K562 (cell line): Measurements from ENCODE around the gene MAST4.

Source experiments
- ARNT ChIP-seq, 2 experiments: fragments of 450-650 bp; IDR thresholded peaks; 2 replicates each; pipeline ENCODE4 v1.6.1; 2016; ENCODE audit warnings: mild to moderate bottlenecking in 1 of 2
- CCAR2 ChIP-seq: fragments of 200-400 bp; formaldehyde crosslinking; IDR thresholded peaks from 2 replicates; pipeline ENCODE4 v1.6.1; 2017; ENCODE audit warnings: mild to moderate bottlenecking, low read depth, low read length
- CTCF ChIP-seq, 3 experiments: IDR thresholded peaks in 2 of 3; conservative IDR thresholded peaks in 1 of 3; 2 replicates each; pipeline ENCODE4 v1.5.1; 2011 to 2012; ENCODE audit warnings: low read length in 3 of 3, mild to moderate bottlenecking in 3 of 3, control low read depth in 2 of 3, improper control_type of control experiment in 1 of 3, inconsistent platforms in 1 of 3, low read depth in 1 of 3, mixed read lengths in 1 of 3, moderate library complexity in 1 of 3; ENCODE audit not compliant: insufficient read depth in 2 of 3
- IRF2 ChIP-seq: sonication (generic); formaldehyde crosslinking; IDR thresholded peaks from 2 replicates; pipeline ENCODE4 v1.8.1; 2022; ENCODE audit warnings: mild to moderate bottlenecking, missing genetic modification reagents
- MBD2 ChIP-seq: sonication (generic); IDR thresholded peaks from 2 replicates; pipeline ENCODE4 v1.6.1; 2016; ENCODE audit warnings: low read depth, borderline replicate concordance
- RAD21 ChIP-seq, 2 experiments: fragments of 250-450 bp in 1 of 2; fragments of 450-650 bp in 1 of 2; sonication (Bioruptor Pico) in 1 of 2; formaldehyde crosslinking in 1 of 2; IDR thresholded peaks in 1 of 2; conservative IDR thresholded peaks in 1 of 2; 2 replicates each; pipeline versions ENCODE4 v1.4.0 to v1.8.0; 2020 to 2022; ENCODE audit warnings: mild to moderate bottlenecking in 2 of 2, moderate library complexity in 1 of 2
- SRF ChIP-seq, 2 experiments: fragments of 250-450, 450-650 bp in 1 of 2; sonication (Bioruptor Pico) in 1 of 2; sonication (generic) in 1 of 2; formaldehyde crosslinking; IDR thresholded peaks; 2 replicates each; pipeline versions ENCODE4 v1.5.0 to v1.5.1; 2020 to 2022; ENCODE audit warnings: mild to moderate bottlenecking in 1 of 2, missing genetic modification reagents in 1 of 2
- ZNF124 ChIP-seq: sonication (generic); formaldehyde crosslinking; IDR thresholded peaks from 2 replicates; pipeline ENCODE4 v1.8.1; 2022; ENCODE audit warnings: missing genetic modification reagents
- TF ChIP-seq, protein P1 (sequence below): sonication (generic); formaldehyde crosslinking; IDR thresholded peaks from 2 replicates; pipeline ENCODE4 v1.5.0; 2020; ENCODE audit warnings: missing genetic modification reagents
- TF ChIP-seq, protein P2 (sequence below): fragments of 250-450 bp; sonication (Bioruptor Pico); IDR thresholded peaks from 2 replicates; pipeline ENCODE4 v1.4.0; 2020; ENCODE audit warnings: mild to moderate bottlenecking, moderate library complexity

- TF ChIP-seq RAD21 (CRISPR knock-in tag; conservative IDR thresholded peaks at IDR 0.05 in 1 of 2, IDR thresholded peaks at IDR 0.05 in 1 of 2) = no peak
- TF ChIP-seq ZNF124 (CRISPR knock-in tag) = no peak
- TF ChIP-seq, protein P1, sequence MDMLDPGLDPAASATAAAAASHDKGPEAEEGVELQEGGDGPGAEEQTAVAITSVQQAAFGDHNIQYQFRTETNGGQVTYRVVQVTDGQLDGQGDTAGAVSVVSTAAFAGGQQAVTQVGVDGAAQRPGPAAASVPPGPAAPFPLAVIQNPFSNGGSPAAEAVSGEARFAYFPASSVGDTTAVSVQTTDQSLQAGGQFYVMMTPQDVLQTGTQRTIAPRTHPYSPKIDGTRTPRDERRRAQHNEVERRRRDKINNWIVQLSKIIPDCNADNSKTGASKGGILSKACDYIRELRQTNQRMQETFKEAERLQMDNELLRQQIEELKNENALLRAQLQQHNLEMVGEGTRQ (CRISPR knock-in tag) = no peak
- no peak for TF ChIP-seq IRF2 (CRISPR knock-in tag)
- TF ChIP-seq CCAR2 = no peak
- no peak for TF ChIP-seq SRF (CRISPR knock-in tag; IDR thresholded peaks at IDR 0.05)
- no peak for TF ChIP-seq MBD2
- TF ChIP-seq, protein P2, sequence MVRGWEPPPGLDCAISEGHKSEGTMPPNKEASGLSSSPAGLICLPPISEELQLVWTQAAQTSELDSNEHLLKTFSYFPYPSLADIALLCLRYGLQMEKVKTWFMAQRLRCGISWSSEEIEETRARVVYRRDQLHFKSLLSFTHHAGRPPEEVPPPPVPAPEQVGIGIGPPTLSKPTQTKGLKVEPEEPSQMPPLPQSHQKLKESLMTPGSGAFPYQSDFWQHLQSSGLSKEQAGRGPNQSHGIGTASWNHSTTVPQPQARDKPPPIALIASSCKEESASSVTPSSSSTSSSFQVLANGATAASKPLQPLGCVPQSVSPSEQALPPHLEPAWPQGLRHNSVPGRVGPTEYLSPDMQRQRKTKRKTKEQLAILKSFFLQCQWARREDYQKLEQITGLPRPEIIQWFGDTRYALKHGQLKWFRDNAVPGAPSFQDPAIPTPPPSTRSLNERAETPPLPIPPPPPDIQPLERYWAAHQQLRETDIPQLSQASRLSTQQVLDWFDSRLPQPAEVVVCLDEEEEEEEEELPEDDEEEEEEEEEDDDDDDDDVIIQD (CRISPR knock-in tag) = no peak
- no peak for TF ChIP-seq ARNT (IDR thresholded peaks at IDR 0.05)
- no peak for TF ChIP-seq CTCF (IDR thresholded peaks at IDR 0.05 in 2 of 3, conservative IDR thresholded peaks at IDR 0.05 in 1 of 3; ENCODE audit: insufficient read depth in 2 of 3, low read depth in 1 of 3, low read length in 3 of 3)
These were observed 333.1 kb downstream of the MAST4 start for GRCh38 chr5:66929281-66929680.
